COLO668 (cell line): Measurements from ENCODE around the gene KCNV2.

ENCODE experiments used
- DNase-seq: peaks from one replicate; lab custom pipeline; 2025; ENCODE audit not compliant: unreplicated experiment; lab: John Stamatoyannopoulos, UW

KCNV2 gene

DNA sequence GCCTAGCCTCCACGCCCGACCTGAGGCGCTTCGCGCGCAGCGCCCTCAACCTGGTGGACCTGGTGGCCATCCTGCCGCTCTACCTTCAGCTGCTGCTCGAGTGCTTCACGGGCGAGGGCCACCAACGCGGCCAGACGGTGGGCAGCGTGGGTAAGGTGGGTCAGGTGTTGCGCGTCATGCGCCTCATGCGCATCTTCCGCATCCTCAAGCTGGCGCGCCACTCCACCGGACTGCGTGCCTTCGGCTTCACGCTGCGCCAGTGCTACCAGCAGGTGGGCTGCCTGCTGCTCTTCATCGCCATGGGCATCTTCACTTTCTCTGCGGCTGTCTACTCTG is 1.4 kb downstream of the KCNV2 start:
- DNase-seq = no peak

DNA sequence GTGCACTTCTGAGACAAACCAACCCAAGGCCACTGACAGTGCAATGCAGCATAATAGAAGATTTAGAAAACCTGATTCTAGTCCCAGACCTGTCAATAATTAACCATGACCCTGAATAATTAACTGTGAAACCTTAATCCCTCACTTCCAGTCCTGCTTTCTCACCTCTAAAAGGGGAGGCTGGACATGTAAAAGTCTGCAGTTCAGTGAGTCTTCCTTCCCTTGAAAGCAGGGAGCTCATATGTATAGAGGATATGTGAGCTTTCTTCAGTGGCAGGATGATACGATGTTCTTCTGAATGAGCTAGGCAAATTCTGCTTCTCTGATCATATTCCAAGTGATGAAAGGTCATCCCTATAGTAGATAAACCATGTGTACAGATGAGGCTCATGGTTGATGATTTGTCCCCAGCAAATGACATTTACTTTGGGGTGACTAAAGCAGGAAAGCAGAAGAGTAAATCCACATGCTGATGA is 2.9 kb downstream of the KCNV2 start:
- no peak for DNase-seq

DNA sequence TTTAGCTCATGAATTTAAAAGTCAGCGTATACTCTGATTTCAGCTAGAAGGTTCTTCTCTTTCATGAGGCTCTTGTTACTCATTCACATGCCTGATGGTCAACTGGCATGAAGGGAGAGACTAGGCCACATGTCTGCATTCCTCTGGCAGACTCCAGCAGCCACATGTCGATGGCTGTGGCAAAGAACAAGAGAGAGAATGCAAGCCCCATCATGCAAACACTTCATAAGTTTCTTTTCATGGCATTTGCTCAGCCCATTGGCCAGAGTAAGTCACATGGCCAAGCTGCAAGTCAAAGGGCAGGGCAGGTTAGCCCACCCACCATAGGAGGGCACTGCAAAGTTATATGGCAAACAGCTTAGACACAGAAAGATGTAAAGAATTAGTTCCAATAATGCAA is 5.4 kb downstream of the KCNV2 start:
- DNase-seq = no peak

DNA sequence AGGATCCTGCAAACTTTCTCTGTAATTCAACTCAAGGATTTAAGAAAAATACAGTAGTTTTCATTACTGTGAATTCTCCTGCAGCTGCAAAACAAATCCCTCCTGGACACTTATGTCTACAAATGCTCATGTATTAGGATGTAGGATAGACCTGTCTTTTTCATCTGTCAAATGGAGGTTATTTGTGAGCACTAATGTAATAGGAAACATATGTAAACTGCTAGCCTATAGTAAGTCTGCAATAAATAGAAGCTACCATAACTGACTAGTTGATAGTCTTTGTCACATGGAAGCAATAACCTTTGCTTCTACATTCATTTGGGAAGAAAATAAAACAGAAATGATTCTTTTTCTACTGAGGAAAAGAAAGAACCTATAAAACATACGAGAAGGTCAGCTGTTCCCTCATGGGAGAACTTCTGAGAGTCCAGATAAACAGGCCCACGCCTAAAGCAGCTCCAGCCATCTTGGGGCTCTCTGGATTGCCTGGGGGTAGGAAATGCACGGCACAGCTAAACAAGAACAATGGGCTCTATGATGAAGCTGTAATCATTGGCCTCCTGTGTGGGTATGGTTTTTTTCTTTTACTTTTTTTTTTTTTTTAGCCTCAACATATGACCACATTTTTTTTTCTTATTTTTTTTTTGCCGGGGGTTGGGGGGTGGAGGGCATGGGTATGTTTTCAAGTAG is 6.2 kb downstream of the KCNV2 start:
- DNase-seq = no peak

DNA sequence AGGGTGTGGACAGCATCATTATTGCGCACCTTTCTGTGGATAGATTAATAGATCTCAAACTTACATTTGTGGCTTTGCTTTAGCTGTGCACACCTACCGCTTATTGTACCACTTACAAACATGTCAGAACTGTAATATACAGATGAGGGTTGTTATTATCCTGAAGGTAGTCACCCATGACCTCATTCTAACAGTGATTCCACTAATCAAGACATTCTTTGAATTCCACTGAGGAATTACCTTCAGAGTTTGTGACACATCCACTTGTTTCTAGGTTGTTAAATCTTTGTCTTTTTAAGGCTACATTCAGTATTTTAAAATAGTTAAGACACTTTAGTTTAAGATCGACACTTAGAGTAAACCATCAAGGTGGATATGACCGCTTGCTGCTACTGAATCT is 7.8 kb downstream of the KCNV2 start:
- DNase-seq = no peak

DNA sequence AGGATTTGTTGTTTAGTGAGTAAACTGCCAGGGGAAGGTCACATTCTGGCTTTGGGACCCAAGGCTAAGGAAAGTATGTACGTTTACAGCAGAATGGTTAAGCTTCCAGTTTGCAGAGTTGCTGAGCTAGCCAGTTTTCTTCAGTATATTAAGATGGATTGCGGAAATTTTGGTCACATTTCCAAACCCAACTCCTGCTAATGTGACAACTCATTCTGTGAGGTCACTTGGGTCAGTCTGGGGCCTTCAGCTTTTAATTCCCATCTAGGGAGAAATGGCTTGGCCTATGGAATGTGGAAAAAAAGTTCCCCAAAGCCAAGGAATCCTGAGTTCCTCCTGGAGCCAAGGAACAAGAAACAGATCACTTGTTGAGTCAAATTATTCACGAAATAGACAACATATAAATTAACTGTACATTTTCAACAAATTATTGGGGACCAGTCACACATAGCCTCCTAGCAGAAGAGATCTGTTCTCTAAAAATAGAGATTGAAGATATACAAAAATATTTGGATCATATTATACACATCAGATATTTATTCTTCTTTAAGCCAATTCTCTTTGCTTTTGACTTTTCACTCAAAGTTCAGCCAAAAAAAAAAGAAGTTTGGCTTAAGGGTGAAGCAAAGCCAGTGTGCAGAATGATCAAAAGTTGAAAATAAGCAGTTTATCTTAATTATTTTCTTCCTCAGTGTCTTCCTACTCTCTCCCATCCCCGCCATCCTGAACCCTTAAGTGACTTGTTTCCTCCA is 8.8 kb downstream of the KCNV2 start:
- DNase-seq = no peak

DNA sequence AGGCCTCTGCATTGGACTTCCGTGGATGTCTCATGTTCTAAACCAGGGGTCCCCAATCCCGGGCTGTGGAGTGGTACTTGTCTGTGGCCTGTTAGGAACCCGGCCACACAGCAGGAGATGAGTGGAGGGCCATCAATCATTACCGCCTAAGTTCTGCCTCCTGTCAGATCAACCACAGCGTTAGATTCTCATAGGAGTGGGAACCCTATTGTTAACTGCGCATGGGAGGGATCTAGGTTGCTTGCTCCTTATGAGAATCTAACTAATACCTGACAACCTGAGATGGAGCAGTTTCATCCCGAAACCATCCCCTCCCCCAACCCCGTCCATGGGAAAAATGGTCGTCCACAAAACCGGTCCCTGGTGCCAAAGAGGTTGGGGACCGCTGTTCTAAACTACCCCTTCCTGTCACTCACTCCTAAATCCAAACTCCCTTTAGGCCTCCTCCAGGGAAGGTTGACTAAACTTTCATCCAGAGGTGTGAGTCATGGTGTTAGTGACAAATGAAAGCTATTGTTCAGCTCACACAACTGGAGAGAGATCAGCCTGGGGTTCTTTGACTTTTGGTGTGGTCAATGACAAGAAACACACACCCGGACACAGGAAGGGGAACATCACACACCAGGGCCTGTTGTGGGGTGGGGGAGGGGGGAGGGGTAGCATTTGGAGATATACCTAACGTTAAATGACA is 9.5 kb downstream of the KCNV2 start:
- DNase-seq = no peak

DNA sequence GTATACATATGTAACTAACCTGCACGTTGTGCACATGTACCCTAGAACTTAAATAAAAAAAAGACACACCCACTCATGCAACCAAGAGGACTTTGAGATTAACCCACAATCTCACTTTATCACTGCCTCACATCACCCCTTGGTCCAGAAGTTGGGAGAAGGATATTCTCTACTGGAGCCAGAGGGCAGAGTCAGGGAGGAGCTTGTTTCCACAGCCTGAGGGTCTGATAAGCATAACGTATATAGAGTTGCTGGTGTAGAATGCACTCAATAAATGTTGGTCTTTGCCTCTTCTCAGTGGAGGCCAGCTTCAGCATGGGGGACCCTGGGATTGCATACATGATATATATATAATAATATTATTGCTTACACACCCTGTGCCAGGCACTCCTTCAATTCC is 10.1 kb downstream of the KCNV2 start:
- no peak for DNase-seq

DNA sequence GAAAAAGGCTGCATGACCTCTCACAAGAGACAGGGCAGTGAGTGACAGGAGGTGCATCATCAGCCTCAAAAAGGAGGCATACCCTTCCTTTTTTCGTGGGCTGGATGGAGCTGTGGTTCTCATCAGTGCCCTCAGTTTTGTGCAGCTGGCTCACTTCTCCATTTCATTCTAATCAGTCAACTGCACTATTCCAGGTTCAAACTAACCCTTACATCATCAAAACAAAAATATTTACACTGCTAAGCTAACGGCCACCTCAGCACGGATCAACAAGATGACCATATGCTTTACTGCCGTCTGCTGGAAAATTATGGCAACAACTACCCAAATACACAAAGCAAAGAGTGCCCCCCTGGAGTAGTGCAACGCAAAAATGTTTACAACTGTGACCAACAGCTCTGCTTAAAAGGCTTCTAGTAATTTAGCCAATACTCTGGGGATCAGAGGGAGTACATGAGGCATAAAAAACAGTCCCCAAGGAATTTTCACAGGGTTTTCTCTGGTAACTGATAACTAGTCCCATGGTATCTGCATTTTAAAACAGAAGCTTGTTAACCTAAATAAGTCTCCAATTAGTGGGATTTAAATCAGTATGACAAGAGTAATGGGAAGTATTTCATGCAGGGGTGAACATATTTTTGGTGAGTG is 10.8 kb downstream of the KCNV2 start:
- DNase-seq = peak; percentile 38

DNA sequence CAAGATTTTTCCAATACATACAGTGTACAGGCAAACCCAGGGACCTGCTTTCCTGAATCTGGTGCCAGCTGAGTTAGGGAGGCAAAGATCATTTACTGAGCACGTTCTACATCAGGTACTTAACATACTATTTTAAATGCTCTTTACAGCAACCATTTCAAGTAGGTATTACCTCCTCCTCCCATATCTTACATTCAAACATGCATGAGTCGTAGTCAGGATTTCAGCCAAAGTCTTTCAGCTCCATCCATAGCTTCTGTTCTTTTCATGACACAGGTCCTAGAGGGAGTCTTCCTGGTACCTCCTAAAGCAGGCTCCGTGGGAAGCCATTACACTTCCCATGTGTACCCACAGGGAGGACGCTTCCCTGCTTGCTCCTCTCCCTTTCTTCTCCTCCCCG is 11.7 kb downstream of the KCNV2 start:
- DNase-seq = no peak

DNA sequence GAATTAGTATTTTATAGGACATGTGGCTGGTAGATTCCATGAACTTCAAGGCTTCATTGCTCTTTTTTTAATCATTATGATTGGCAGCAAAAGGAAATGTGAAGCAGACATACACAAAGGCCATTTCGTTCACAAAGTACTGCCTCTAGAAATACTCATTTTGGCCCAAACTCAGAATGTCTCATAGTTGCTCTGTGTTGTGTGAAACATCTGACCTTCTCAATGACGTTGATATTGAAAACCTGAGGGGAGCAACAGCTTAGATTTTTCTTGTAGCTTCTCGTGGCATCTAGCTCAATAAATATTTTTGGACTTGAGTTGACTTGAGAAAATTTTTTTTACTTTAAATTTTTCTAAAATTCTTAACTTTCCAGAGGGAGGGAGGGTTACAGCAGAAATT is 12.4 kb downstream of the KCNV2 start:
- DNase-seq = no peak

DNA sequence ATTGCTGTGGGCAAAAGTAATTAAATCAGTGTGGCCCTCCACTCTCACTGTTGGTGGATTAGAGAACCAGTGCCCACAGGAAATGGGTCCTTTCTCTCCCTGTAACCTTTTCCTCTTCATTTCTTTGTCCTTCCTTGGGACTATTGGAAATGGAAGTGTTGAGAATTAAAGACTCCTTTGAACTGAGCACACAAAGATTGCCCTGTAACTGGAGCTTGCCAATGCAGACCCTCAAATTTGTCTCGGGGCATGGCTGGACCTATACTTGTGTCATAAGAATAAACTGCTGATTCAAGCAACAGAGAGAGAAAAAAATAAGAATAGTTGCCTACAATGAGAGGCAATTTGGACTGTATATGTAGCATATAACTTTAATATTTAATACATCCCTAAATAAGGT is 13.7 kb downstream of the KCNV2 start:
- no peak for DNase-seq

DNA sequence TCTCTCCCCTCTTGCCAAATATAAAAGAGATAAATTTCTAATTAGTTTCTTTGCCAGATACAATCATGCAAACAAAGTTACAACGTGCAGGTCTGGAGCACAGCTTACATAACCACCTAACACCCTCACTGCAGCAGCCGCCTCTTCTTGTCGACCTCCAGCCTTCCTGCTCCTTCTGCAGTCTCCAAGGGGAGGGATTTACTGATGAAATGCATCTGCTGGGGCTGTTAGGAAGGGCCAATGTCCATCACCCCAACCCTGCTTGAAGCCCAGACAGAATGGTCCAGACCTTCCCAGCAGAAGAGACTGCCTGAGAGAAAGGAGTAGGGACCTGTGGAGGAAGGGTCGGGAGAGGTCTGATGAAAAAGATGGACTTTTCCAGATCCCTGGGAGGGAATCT is 15.2 kb downstream of the KCNV2 start:
- DNase-seq = no peak

DNA sequence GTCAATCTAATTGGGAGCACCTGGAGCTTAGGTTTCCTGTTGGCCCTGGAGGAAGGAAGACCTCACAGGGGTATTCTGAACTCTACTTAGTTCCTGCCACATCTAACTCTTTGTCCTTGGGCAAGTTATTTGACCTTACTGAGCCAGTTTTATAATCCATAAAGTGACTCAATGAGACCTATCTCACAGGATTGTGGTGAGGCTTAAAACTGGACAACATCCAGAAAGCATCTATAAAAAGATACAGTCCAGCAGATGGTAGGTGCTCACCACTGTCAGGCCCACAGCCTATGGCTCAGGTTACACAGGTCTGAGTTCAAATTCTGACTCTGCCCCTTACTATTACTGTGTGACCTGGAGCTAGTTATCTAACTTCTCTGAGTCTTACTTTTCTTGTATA is 23.3 kb downstream of the KCNV2 start:
- no peak for DNase-seq

DNA sequence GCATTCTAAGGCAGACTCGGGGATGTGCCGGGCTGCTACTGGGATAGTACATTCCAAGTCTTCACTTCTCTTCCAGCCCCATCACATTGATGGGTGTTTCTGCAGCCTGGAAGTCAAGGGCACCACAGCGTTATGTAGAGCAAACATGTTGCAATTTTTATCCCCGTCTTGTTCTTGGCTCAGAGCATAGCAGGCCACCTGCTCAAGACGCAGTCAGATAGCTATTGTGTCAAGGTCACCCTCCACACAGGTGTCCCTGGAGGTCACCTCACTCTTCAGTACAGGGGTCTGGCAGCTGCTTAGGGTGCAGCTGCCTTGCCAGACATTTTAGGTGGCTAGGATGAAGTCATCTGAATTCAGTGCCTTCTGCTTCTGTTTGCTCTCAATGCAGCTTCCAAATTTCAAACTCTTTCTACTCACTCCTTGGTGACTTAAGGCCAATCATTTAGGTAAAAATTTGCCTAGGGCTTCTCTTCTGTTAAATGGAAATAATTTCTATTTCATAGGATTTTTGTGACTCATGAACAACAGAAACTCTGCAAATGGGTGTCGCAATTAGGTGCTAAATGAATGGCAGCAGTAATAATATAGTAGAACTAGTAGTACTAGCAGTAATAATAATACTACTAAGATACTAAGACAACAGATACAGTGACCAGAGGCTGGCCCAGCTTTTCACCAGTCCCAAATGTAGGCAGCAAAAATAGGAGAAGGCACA is 24.3 kb downstream of the KCNV2 start:
- DNase-seq = no peak

DNA sequence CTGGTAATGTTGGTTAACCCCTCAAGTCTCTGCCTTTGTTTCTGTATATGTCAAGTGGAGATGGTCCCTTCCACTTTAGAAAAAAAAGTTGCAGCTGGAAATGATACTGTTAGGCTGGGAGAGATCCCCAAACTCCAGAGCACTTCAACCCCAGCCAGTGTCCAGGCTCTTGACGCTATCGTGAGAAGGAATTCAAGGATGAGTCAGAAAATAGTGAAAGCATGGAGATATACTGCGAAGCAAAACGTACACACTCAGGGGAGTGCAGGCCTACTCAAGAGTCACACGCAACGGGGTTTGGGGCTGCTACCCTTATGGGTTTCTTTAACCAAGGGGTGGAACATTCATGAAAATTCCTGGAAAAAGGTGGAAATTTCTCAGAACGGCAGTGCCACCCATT is 24.9 kb downstream of the KCNV2 start:
- no peak for DNase-seq

DNA sequence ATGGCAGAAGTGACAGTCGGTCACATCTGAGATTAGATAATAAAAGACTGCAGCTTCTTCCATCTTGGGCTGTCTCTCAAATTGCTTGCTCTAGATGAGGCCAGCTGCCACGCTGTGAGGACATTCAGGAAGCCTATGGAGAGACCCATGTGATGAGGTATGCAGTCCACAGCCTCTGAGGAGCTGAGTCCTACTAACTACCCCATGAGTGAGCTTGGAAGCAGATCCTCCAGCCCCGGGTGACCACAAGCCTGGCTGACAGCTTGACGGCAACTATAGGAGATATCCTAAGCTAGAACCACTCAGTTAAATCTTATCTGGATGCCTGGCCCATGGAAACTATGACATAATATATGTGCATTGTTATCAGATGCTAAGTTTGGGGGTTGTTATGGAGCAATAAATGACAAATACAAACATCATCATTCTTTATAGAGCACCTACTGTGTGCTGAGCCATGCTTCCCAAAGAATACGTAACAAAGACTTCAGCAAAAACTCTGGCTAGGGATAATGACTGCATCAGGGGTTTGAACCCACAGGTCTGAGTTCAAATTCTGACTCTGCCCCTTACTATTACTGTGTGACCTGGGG is 26.7 kb downstream of the KCNV2 start:
- no peak for DNase-seq

DNA sequence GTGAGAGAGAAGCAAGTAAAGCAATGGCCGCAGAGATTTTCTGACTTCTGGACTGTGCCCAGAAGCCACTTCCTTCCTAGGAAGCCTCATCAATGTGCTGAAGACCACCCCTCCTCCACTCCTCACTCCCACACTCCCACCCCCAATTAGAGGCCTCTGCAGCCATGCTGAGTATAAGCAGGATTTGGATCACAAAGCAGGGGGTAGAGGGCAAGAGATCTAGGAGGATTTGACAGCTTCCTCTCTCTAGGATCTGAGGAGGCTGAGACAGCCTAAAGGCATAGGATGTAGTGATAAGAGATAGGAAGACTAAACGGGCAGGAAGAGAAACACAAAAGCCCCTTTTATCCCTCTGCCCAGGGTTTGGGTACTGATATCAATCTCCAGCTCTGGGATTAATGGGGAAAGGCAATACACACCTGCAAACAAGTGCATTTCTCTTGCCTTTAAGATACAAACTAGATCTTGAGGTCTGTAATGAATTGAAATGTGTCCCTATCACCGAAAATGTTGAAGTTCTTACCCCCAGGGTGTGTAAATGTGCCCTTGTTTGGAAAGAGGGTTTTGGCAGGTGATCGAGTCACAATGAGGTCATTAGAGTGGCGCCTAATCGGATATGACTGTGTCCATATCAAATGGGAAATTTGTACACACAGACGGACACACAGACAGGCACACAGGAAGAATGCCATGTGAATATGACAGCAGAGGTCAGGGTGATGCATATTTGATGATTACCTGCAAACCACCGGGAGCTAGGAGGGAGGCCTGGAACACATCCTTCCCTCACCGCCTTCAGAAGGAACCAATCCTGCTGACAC is 28.5 kb downstream of the KCNV2 start:
- no peak for DNase-seq

DNA sequence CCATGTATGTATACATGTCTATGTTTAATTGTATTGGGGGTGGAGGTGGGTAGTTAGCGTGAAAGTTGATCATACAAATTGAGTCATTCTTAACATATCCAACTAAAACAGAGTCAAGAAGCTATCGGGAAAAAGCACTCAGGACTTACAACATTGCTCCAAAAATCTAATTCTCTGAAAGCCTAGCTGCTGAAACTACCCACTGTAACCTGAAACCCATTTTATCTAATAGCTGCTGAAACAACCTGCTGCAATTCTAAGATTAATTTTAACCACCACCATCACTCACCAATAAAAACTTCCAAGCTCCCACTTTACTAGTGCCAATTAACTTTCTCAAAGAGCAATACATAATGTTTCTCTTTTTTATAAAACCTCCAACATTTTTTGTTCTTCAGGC is 32.2 kb downstream of the KCNV2 start:
- DNase-seq = no peak

DNA sequence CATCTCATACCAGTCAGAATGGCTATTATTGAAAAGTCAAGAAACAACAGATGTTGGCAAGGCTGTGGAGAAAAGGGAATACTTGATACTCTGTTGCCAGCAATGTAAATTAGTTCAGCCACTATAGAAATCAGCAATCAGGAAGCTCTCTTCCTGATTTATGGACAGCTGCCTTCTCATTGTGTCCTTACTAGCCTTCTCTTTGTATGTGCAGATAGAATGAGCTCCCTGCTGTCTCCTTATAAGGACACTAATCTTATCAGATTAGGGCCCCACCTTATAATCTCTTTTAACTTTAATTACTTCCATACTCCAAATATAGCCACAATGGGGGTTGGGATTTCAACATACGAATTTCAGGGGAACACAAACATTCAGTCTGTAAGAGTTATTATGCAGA is 38.0 kb downstream of the KCNV2 start:
- DNase-seq = no peak
